Kidney epithelial cell (primary cell): ENCODE measurements around the gene UQCR10. TPM values are rescaled to one million over a fixed set of nuclear protein-coding genes. Genes with fewer than 3 reads are reported as not detected.

Experiments
- DNase-seq: peaks from one replicate; pipeline ENCODE4 v3.0.0-alpha.2; 2010; ENCODE audit warnings: low read depth
- H3K27me3 ChIP-seq: 2 replicates; pipeline ENCODE4 v1.6.0; 2011; ENCODE audit warnings: low read length; ENCODE audit not compliant: control insufficient read depth, insufficient read depth
- H3K36me3 ChIP-seq: 2 replicates; pipeline ENCODE4 v1.5.1; 2011; ENCODE audit warnings: low read length; ENCODE audit not compliant: control insufficient read depth, insufficient read depth
- H3K4me3 ChIP-seq: 2 replicates; pipeline ENCODE4 v1.5.1; 2011; ENCODE audit warnings: low read depth, mild to moderate bottlenecking, control low read depth, low read length
- total RNA-seq: library from RNA; depleted of rRNA; stranded (reverse); fragments of >200 nt; gene quantifications from 2 replicates; pipeline ENCODE4 v1.2.3, GENCODE V29; 2015
- TF ChIP-seq, protein P1 (sequence below): IDR thresholded peaks from 2 replicates; pipeline ENCODE4 v1.5.1; 2011; ENCODE audit warnings: mild to moderate bottlenecking, moderate library complexity, low read length, control low read depth, inconsistent platforms; ENCODE audit not compliant: insufficient read depth, poor library complexity, severe bottlenecking

UQCR10 gene
- total RNA-seq, 1 donor from 2014 or later = 62.0 TPM

DNA sequence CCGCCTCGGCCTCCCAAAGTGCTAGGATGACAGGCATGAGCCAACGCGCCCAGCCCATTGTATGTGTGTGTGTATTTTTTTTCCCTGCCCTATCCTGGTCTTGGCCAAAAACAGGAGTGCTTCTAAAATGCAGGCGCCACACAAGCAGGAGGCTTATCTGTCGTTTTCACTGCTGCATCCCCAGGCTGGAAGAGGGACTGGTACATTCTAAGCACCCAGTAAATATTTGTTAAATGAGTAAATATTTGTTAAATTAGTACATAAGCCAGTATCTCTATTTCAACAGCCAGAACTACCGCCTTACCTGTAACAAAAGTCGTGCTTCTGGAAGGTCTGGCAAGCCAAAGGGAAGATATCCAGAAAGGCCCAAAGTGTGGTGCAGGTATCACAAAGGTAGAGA lies 46.0 kb downstream of the UQCR10 start:
- TF ChIP-seq, protein P1, sequence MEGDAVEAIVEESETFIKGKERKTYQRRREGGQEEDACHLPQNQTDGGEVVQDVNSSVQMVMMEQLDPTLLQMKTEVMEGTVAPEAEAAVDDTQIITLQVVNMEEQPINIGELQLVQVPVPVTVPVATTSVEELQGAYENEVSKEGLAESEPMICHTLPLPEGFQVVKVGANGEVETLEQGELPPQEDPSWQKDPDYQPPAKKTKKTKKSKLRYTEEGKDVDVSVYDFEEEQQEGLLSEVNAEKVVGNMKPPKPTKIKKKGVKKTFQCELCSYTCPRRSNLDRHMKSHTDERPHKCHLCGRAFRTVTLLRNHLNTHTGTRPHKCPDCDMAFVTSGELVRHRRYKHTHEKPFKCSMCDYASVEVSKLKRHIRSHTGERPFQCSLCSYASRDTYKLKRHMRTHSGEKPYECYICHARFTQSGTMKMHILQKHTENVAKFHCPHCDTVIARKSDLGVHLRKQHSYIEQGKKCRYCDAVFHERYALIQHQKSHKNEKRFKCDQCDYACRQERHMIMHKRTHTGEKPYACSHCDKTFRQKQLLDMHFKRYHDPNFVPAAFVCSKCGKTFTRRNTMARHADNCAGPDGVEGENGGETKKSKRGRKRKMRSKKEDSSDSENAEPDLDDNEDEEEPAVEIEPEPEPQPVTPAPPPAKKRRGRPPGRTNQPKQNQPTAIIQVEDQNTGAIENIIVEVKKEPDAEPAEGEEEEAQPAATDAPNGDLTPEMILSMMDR = no peak
- DNase-seq = no peak
- Histone ChIP-seq H3K36me3 (peaks cover 1% of the 10 kb centered on the region), H3K27me3 (no peaks in the 10 kb centered on the region), H3K4me3 (no peak overlapping the region)

DNA sequence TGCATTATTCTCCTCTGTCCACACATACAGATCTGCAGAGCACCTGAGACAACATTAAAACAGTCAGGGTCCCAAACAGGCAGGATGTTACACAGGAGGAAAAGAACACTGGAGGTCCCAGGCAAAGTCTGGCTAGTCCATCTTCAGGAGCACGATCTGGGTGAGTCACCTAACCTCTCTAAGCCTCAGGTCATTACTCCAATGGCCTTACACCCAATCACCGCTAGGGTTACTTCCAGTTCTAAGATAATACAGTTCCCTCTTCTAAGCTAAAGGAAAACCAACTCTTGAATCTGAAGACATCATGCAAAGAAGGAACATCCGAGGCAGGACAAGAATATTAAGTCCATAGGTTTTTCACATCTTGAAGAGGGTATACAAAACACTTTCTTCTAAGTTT lies 46.4 kb downstream of the UQCR10 start:
- Histone ChIP-seq H3K27me3 (no peaks in the 10 kb centered on the region), H3K36me3 (peaks cover 1% of the 10 kb centered on the region), H3K4me3 (no peak overlapping the region)
- TF ChIP-seq, protein P1 = no peak
- no peak for DNase-seq

DNA sequence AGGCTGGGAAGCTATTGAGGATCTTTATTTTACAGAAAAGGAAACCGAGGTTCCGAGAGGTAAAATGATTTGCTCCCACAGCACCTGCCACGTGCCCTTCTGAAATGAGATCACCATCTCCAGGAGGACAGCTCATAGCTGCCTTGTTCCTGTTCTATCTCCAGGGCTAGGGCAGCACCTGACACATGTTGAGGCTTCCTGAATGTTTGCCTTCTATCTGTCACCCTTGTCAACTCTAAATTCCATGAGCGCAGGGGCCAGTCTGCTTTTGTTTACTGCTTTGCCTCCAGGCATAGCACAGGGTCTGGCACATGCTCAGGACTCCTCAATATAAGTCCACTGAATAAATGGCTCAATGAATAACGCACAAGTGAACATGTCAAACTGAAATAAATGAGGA lies 46.8 kb downstream of the UQCR10 start:
- Histone ChIP-seq H3K4me3 (no peak overlapping the region), H3K36me3 (peaks cover 1% of the 10 kb centered on the region), H3K27me3 (no peaks in the 10 kb centered on the region)
- TF ChIP-seq, protein P1 = no peak
- DNase-seq = no peak

DNA sequence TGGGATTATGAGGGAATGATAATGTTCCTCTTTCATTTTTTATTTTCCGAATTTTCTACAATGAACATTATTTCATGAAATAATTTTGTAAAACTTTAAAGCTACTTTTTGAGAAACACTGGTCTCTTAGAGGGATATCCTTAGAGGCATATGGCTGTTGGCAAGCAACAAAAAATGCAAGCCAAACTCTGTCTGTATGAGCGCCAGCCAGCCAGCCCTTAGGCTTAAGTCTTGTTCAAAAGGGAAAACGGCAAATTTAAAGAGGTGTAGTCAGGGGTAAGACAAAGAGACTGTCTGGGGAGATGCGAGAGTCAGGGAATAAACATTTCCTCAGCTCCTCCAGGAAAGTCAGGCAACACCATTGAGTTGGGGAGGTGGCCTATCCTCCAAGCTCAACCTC lies 48.4 kb downstream of the UQCR10 start:
- Histone ChIP-seq H3K27me3 (no peaks in the 10 kb centered on the region), H3K4me3 (no peak overlapping the region), H3K36me3 (peaks cover 1% of the 10 kb centered on the region)
- DNase-seq = no peak
- TF ChIP-seq, protein P1 = no peak

DNA sequence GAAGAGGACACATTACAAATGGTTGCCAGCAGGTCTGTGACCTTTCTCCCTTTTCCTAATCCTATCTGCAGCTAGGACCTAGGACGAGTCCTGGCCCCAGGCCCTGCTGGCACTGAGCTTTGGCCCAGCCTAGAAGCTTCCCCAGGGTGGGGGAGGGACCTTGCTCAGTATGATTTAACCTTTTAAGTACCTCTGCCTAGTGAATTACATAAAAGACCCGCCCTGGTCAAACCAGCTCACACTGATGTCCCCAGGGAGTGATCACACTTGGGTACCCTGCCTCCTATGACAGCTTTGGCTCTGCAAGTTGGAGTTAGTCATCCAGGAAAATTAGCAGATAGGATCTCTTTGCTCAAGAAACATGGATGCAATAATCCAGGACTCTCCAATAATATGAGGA lies 49.0 kb downstream of the UQCR10 start:
- H3K27me3 ChIP-seq = no peaks in the 10 kb centered on the region
- peaks cover 1% of the 10 kb centered on the region for H3K36me3 ChIP-seq
- no peak overlapping the region for H3K4me3 ChIP-seq
- TF ChIP-seq, protein P1 = no peak
- DNase-seq = no peak

DNA sequence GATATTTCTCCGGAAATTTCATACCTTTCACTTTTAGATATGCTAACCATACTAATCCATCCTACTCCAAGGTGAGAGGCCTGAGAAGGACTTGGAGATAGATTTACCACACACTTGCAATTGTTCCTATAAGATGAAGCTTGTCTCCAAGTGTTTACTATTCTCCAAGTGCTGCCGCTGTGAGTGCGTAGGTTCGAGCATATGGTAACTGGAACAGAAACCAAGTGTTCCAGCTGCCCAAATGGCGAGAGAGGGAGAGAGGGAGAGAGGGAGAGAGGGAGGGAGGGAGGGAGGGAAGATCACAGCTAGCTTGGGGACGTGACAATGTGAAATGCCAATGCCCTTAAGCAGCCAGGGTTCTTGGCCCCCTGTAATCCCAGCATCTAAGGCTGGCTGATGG lies 49.4 kb downstream of the UQCR10 start:
- Histone ChIP-seq H3K4me3 (no peak overlapping the region), H3K36me3 (peaks cover 1% of the 10 kb centered on the region), H3K27me3 (no peaks in the 10 kb centered on the region)
- DNase-seq = no peak
- TF ChIP-seq, protein P1 = no peak
